Measurements from ENCODE around the gene NTRK2. TPM values are rescaled to one million over a fixed set of nuclear protein-coding genes. Genes with fewer than 3 reads are reported as not detected.

Gene NTRK2
- total RNA-seq, 1 experiment from 2014 or later = not detected

GRCh38 chr9:84759804-84760203 is 90.3 kb downstream of the NTRK2 start:
- ChIA-PET CTCF (no interaction called here), POLR2A (ENCODE audit: unreplicated experiment) (no interaction called here)
- no peak overlapping the region for H2AFZ ChIP-seq
- no peaks in the 10 kb centered on the region for H3K79me2 ChIP-seq (ENCODE audit: low read depth)
- TF ChIP-seq EZH2 (IDR thresholded peaks at IDR 0.05; ENCODE audit: low read depth) = no peak
- no peak for TF ChIP-seq CTCF (conservative IDR thresholded peaks at IDR 0.05)
- H3K9me2 ChIP-seq (ENCODE audit: insufficient read depth) = no peaks in the 10 kb centered on the region
- no peaks in the 10 kb centered on the region for H3K9me3 ChIP-seq (ENCODE audit: insufficient read depth, low read depth)
- H4K20me1 ChIP-seq (ENCODE audit: insufficient read depth) = no peaks in the 10 kb centered on the region
- no peaks in the 10 kb centered on the region for H3K4me1 ChIP-seq (replicated peaks; ENCODE audit: insufficient read depth)
- H3K27ac ChIP-seq = no peak overlapping the region
- no peak overlapping the region for H3K4me3 ChIP-seq
- peaks cover 8% of the 10 kb centered on the region for H3K27me3 ChIP-seq (ENCODE audit: insufficient read depth, low read depth)
- H3K4me2 ChIP-seq = no peak overlapping the region
- H3K36me3 ChIP-seq (ENCODE audit: low read depth) = no peaks in the 10 kb centered on the region
- no peak for DNase-seq
- intact Hi-C loops (cut with micrococcal nuclease; ENCODE audit: unreplicated experiment) = no loop called here
- H3F3A ChIP-seq (ENCODE audit: insufficient read depth, low read depth) = no peaks in the 10 kb centered on the region
- BruUV-seq (replicated peaks) = no TSS peak

GRCh38 chr9:84761137-84761808 is 91.7 kb downstream of the NTRK2 start:
- H2AFZ ChIP-seq = no peak overlapping the region
- ChIA-PET POLR2A (ENCODE audit: unreplicated experiment) (no interaction called here), CTCF (no interaction called here)
- no peaks in the 10 kb centered on the region for H3K9me2 ChIP-seq (ENCODE audit: insufficient read depth)
- DNase-seq = no peak
- H3F3A ChIP-seq (ENCODE audit: insufficient read depth, low read depth) = no peaks in the 10 kb centered on the region
- no peaks in the 10 kb centered on the region for H3K9me3 ChIP-seq (ENCODE audit: insufficient read depth, low read depth)
- no peaks in the 10 kb centered on the region for H4K20me1 ChIP-seq (ENCODE audit: insufficient read depth)
- no peaks in the 10 kb centered on the region for H3K79me2 ChIP-seq (ENCODE audit: low read depth)
- H3K4me1 ChIP-seq (replicated peaks; ENCODE audit: insufficient read depth) = no peaks in the 10 kb centered on the region
- TF ChIP-seq CTCF (conservative IDR thresholded peaks at IDR 0.05) (no peak), EZH2 (IDR thresholded peaks at IDR 0.05; ENCODE audit: low read depth) (no peak)
- H3K36me3 ChIP-seq (ENCODE audit: low read depth) = no peaks in the 10 kb centered on the region
- no TSS peak for BruUV-seq (replicated peaks)
- no peak overlapping the region for H3K27ac ChIP-seq
- no peak overlapping the region for H3K4me3 ChIP-seq
- H3K4me2 ChIP-seq = no peak overlapping the region
- intact Hi-C loops (cut with micrococcal nuclease; ENCODE audit: unreplicated experiment) = no loop called here
- peaks cover 7% of the 10 kb centered on the region; the same call in 1 of the 2 replicates for H3K27me3 ChIP-seq (ENCODE audit: insufficient read depth, low read depth)

- ChIA-PET POLR2A (ENCODE audit: unreplicated experiment) (no interaction called here), CTCF (no interaction called here)
- Histone ChIP-seq H3K9me2 (ENCODE audit: insufficient read depth) (no peaks in the 10 kb centered on the region), H3K79me2 (ENCODE audit: low read depth) (no peaks in the 10 kb centered on the region), H3K9me3 (ENCODE audit: insufficient read depth, low read depth) (no peaks in the 10 kb centered on the region), H3F3A (ENCODE audit: insufficient read depth, low read depth) (no peaks in the 10 kb centered on the region), H2AFZ (no peak overlapping the region), H3K4me1 (replicated peaks; ENCODE audit: insufficient read depth) (no peaks in the 10 kb centered on the region), H3K4me2 (no peak overlapping the region), H3K4me3 (no peak overlapping the region), H3K27ac (no peak overlapping the region), H3K27me3 (ENCODE audit: insufficient read depth, low read depth) (no peaks in the 10 kb centered on the region), H3K36me3 (ENCODE audit: low read depth) (no peaks in the 10 kb centered on the region), H4K20me1 (ENCODE audit: insufficient read depth) (no peaks in the 10 kb centered on the region)
- intact Hi-C loops (cut with micrococcal nuclease; ENCODE audit: unreplicated experiment) = no loop called here
- BruUV-seq (replicated peaks) = no TSS peak
- DNase-seq = no peak
- TF ChIP-seq CTCF (conservative IDR thresholded peaks at IDR 0.05) = no peak
- TF ChIP-seq EZH2 (IDR thresholded peaks at IDR 0.05; ENCODE audit: low read depth) = no peak
These were observed 103.0 kb downstream of the NTRK2 start for GRCh38 chr9:84772511-84772910.
